Measurements from ENCODE around the gene TM4SF20. TPM values are rescaled to one million over a fixed set of nuclear protein-coding genes. Genes with fewer than 3 reads are reported as not detected.
"Not testable (repeated sequence)": the region's sequence is repeated elsewhere in the genome, so short reads cannot be mapped to it uniquely, and the experiment has no call there.

TM4SF20 gene
- total RNA-seq, 1 donor from 2014 or later, result not detected

DNA sequence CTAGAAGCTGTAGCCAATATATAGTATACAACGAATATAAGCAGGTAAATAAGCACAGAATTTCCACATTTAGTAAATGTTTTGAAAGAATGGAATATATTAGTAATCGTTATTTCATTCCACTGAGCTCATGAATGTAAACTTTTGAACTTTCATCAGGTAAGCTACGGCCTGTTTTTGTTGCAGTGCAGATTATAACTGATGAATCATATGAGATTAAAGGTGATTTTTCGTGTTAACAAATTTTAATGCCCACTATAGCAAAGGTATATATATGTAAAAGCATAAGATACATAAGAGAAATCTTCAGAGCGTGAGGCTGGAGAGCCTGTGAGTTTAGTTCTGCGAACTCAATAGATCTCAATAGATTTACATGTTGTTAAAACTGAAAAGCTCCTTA is 7.5 kb upstream of the TM4SF20 start:
- Histone ChIP-seq H3K27me3 (no peaks in the 10 kb centered on the region), H3K27ac (no peak overlapping the region), H3K9me3 (no peaks in the 10 kb centered on the region), H3K4me1 (no peaks in the 10 kb centered on the region), H3K4me3 (no peak overlapping the region), H3K36me3 (no peaks in the 10 kb centered on the region)
- no peak for DNase-seq (ENCODE audit: extremely low spot score in 2 of 2)
- TF ChIP-seq, protein P1, sequence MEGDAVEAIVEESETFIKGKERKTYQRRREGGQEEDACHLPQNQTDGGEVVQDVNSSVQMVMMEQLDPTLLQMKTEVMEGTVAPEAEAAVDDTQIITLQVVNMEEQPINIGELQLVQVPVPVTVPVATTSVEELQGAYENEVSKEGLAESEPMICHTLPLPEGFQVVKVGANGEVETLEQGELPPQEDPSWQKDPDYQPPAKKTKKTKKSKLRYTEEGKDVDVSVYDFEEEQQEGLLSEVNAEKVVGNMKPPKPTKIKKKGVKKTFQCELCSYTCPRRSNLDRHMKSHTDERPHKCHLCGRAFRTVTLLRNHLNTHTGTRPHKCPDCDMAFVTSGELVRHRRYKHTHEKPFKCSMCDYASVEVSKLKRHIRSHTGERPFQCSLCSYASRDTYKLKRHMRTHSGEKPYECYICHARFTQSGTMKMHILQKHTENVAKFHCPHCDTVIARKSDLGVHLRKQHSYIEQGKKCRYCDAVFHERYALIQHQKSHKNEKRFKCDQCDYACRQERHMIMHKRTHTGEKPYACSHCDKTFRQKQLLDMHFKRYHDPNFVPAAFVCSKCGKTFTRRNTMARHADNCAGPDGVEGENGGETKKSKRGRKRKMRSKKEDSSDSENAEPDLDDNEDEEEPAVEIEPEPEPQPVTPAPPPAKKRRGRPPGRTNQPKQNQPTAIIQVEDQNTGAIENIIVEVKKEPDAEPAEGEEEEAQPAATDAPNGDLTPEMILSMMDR (IDR thresholded peaks at IDR 0.05), result no peak
- no peak for TF ChIP-seq POLR2A (IDR thresholded peaks at IDR 0.05)
- peak in 1 of 2 donors; percentile 7 for TF ChIP-seq POLR2AphosphoS5 (IDR thresholded peaks at IDR 0.05; ENCODE audit: insufficient read depth in 1 of 2, low read depth in 1 of 2)
- intact Hi-C loops (cut with DNase I), result no loop called here

DNA sequence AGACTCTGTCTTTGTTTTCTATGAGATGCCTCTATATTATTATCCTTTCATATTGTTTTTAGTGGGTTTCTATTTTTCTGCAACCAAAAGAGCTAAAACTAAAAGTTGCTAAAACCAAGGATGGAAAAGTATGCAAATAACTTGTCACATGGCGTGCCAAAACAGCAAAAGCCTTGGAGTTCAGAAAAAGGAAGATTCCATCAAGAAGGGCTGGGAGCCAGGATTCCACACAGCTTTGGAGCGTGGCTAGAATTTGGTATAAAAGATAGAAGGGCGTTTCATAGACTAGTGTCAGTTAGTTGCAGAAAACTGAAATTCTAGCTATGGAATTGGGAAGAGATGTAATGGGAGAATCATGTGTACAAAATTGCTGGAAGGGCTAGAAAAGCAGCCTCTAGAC is 4.6 kb upstream of the TM4SF20 start:
- Histone ChIP-seq H3K9me3 (no peaks in the 10 kb centered on the region), H3K4me3 (no peak overlapping the region), H3K27me3 (no peaks in the 10 kb centered on the region), H3K4me1 (no peaks in the 10 kb centered on the region), H3K36me3 (no peaks in the 10 kb centered on the region), H3K27ac (no peak overlapping the region)
- intact Hi-C loops (cut with DNase I), result no loop called here
- no peak for DNase-seq (ENCODE audit: extremely low spot score in 2 of 2)
- TF ChIP-seq POLR2AphosphoS5 (IDR thresholded peaks at IDR 0.05; ENCODE audit: insufficient read depth in 1 of 2, low read depth in 1 of 2), result no peak
- no peak for TF ChIP-seq POLR2A (IDR thresholded peaks at IDR 0.05)
- TF ChIP-seq, protein P1 (IDR thresholded peaks at IDR 0.05), result no peak

DNA sequence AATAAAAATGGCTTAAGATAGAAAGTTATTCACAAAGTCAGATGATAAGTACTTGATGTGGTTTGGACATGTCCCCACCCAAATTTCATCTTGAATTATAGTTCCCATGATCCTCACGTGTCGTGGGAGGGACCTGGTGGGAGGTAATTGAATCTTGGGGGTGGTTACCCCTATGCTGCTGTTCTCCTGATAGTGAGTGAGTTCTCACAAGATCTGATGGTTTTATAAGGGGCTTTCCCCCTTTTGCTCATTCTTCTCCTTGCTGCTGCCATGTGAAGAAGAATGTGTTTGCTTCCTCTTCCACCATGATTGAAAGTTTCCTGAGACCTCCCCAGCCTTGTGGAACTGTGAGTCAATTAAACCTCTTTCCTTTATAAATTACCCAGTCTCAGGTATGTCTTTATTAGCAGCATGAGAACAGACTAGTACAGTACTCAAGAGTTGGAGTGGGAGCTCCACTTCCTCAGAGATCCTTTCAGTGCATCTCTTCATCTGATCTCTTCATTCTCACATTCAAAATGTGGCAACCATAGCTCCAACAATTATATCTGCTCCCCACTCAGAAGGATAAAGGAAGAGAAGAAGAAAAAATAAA is 3.2 kb upstream of the TM4SF20 start:
- H3K4me1 ChIP-seq; DNase-seq (ENCODE audit: extremely low spot score in 2 of 2); H3K9me3 ChIP-seq; H3K36me3 ChIP-seq; H3K27me3 ChIP-seq; H3K27ac ChIP-seq; intact Hi-C loops (cut with DNase I); H3K4me3 ChIP-seq: not testable (repeated sequence)

- no peaks in the 10 kb centered on the region for H3K36me3 ChIP-seq
- H3K27ac ChIP-seq, result no peak overlapping the region
- H3K4me3 ChIP-seq, result no peak overlapping the region
- no peaks in the 10 kb centered on the region for H3K27me3 ChIP-seq
- TF ChIP-seq, protein P1 (IDR thresholded peaks at IDR 0.05), result no peak
- TF ChIP-seq POLR2A (IDR thresholded peaks at IDR 0.05), result no peak
- no peak for TF ChIP-seq POLR2AphosphoS5 (IDR thresholded peaks at IDR 0.05; ENCODE audit: insufficient read depth in 1 of 2, low read depth in 1 of 2)
- no peaks in the 10 kb centered on the region for H3K4me1 ChIP-seq
- intact Hi-C loops (cut with DNase I), result no loop called here
- no peaks in the 10 kb centered on the region for H3K9me3 ChIP-seq
- DNase-seq (ENCODE audit: extremely low spot score in 2 of 2), result no peak
These were observed 729 bp downstream of the TM4SF20 start for GRCh38 chr2:227378371-227378782.

GRCh38 chr2:227377467-227378351 is 1.4 kb downstream of the TM4SF20 start:
- no peaks in the 10 kb centered on the region for H3K36me3 ChIP-seq
- TF ChIP-seq, protein P1 (IDR thresholded peaks at IDR 0.05), result no peak
- TF ChIP-seq POLR2AphosphoS5 (IDR thresholded peaks at IDR 0.05; ENCODE audit: insufficient read depth in 1 of 2, low read depth in 1 of 2), result no peak
- TF ChIP-seq POLR2A (IDR thresholded peaks at IDR 0.05), result no peak
- no peak overlapping the region for H3K27ac ChIP-seq
- intact Hi-C loops (cut with DNase I), result no loop called here
- no peaks in the 10 kb centered on the region for H3K9me3 ChIP-seq
- H3K27me3 ChIP-seq, result no peaks in the 10 kb centered on the region
- no peaks in the 10 kb centered on the region for H3K4me1 ChIP-seq
- H3K4me3 ChIP-seq, result no peak overlapping the region
- DNase-seq (ENCODE audit: extremely low spot score in 2 of 2), result no peak

All from vagina (tissue), 2 donors.